GM12801 (cell line): ENCODE data around the gene SFTPB.

Source experiments
- CTCF ChIP-seq: IDR thresholded peaks from one replicate; pipeline ENCODE4 v1.5.1; 2011; ENCODE audit warnings: control low read depth; ENCODE audit not compliant: insufficient read length; ENCODE audit errors: extremely low read depth

The SFTPB gene

GRCh38 chr2:85646166-85646565, 21.8 kb downstream of the SFTPB start:
- no peak for TF ChIP-seq CTCF

GRCh38 chr2:85644909-85645308, 23.1 kb downstream of the SFTPB start:
- no peak for TF ChIP-seq CTCF

GRCh38 chr2:85642725-85643124, 25.3 kb downstream of the SFTPB start:
- no peak for TF ChIP-seq CTCF

- no peak for TF ChIP-seq CTCF
Measured at GRCh38 chr2:85635636-85636035, 32.4 kb downstream of the SFTPB start.

GRCh38 chr2:85635011-85635410, 33.0 kb downstream of the SFTPB start:
- no peak for TF ChIP-seq CTCF

- no peak for TF ChIP-seq CTCF
Measured at GRCh38 chr2:85631316-85631715, 36.7 kb downstream of the SFTPB start.

- TF ChIP-seq CTCF: no peak
Measured at GRCh38 chr2:85628658-85629057, 39.3 kb downstream of the SFTPB start.

GRCh38 chr2:85623991-85624390, 44.0 kb downstream of the SFTPB start:
- no peak for TF ChIP-seq CTCF
